Fibroblast of lung (primary cell): Measurements from ENCODE around the gene DCUN1D1.

Experiments used
- EZH2 ChIP-seq: IDR thresholded peaks from 2 replicates; pipeline ENCODE4 v1.5.1; 2012; ENCODE audit warnings: low read length, control low read depth, mild to moderate bottlenecking; ENCODE audit errors: missing control alignments
- TF ChIP-seq, protein P1 (sequence below), 2 donors: IDR thresholded peaks in 1 of 2; conservative IDR thresholded peaks in 1 of 2; 1 replicate in 1 of 2; 2 replicates in 1 of 2; pipeline ENCODE4 v1.5.1; 2011 to 2012; ENCODE audit warnings: low read length in 2 of 2, control low read depth in 1 of 2, inconsistent platforms in 1 of 2, low read depth in 1 of 2, mild to moderate bottlenecking in 1 of 2

GRCh38 chr3:182962166-182962565, 18.2 kb downstream of the DCUN1D1 start:
- TF ChIP-seq EZH2: no peak
- TF ChIP-seq, protein P1, sequence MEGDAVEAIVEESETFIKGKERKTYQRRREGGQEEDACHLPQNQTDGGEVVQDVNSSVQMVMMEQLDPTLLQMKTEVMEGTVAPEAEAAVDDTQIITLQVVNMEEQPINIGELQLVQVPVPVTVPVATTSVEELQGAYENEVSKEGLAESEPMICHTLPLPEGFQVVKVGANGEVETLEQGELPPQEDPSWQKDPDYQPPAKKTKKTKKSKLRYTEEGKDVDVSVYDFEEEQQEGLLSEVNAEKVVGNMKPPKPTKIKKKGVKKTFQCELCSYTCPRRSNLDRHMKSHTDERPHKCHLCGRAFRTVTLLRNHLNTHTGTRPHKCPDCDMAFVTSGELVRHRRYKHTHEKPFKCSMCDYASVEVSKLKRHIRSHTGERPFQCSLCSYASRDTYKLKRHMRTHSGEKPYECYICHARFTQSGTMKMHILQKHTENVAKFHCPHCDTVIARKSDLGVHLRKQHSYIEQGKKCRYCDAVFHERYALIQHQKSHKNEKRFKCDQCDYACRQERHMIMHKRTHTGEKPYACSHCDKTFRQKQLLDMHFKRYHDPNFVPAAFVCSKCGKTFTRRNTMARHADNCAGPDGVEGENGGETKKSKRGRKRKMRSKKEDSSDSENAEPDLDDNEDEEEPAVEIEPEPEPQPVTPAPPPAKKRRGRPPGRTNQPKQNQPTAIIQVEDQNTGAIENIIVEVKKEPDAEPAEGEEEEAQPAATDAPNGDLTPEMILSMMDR (conservative IDR thresholded peaks at IDR 0.05 in 1 of 2, IDR thresholded peaks at IDR 0.05 in 1 of 2; ENCODE audit: low read depth in 1 of 2, low read length in 2 of 2): no peak
